HepG2 (cell line): ENCODE results near the gene CENPP. TPM values are rescaled to one million over a fixed set of nuclear protein-coding genes. Genes with fewer than 3 reads are reported as not detected.

ENCODE experiments used
- ATAC-seq: fragments of 200-7000 bp; cut with Tn5 transposase; 3 replicates; pipeline ENCODE4 v1.9.1; 2020; ENCODE audit warnings: mild to moderate bottlenecking, moderate library complexity
- BruUV-seq: library from RNA; stranded (reverse); fragments of 400-500 nt; replicated peaks from 2 replicates; lab custom pipeline; 2021; lab: Mats Ljungman, UMichigan
- CTCF ChIA-PET: fragments of 300-600 bp; formaldehyde crosslinking; extraction: SDS; loops from one replicate; lab custom pipeline; 2021; ENCODE audit warnings: low total read pairs, inconsistent platforms, low intra/inter-chr PET ratio; lab: Yijun Ruan, JAX
- POLR2A ChIA-PET: fragments of 350-600 bp; sonication (Branson Sonifier 250); formaldehyde crosslinking; loops from one replicate; lab custom pipeline; 2020; ENCODE audit warnings: antibody characterized with exemption, inconsistent platforms; lab: Yijun Ruan, JAX
- DNase-seq: peaks from one replicate; pipeline ENCODE4 v3.0.0-alpha.2; 2015; ENCODE audit warnings: low spot score
- FAIRE-seq: peaks from 3 replicates; lab custom pipeline; 2011; peaks lifted over from hg19 to GRCh38; lab: Jason Lieb, UNC
- H2AFZ ChIP-seq: one replicate; pipeline ENCODE4 v1.6.1; 2011; ENCODE audit warnings: low read length, inconsistent platforms
- H3K27ac ChIP-seq: fragments of 300-600 bp; 3 replicates; pipeline ENCODE4 v1.8.0; 2011; ENCODE audit warnings: mixed run types, mild to moderate bottlenecking, mixed read lengths, low read length, inconsistent platforms; ENCODE audit not compliant: insufficient read depth; ENCODE audit errors: extremely low read length
- H3K27me3 ChIP-seq, 2 experiments: fragments of 200-600 bp in 1 of 2; 2 replicates in 1 of 2; 3 replicates in 1 of 2; pipeline versions ENCODE4 v1.6.0 to v1.8.0; 2011; ENCODE audit warnings: low read length in 2 of 2, mild to moderate bottlenecking in 2 of 2, moderate library complexity in 2 of 2, inconsistent platforms in 1 of 2; ENCODE audit not compliant: insufficient read depth in 2 of 2, control insufficient read depth in 1 of 2
- H3K36me3 ChIP-seq, 2 experiments: fragments of 200-600 bp in 1 of 2; replicated peaks in 1 of 2; 2 replicates in 1 of 2; 3 replicates in 1 of 2; pipeline versions ENCODE4 v1.5.1 to v1.8.0; 2011; ENCODE audit warnings: low read length in 2 of 2, inconsistent platforms in 1 of 2; ENCODE audit not compliant: insufficient read depth in 2 of 2, control insufficient read depth in 1 of 2
- H3K4me1 ChIP-seq: 2 replicates; pipeline ENCODE4 v1.5.1; 2012; ENCODE audit warnings: low read length, inconsistent platforms; ENCODE audit not compliant: insufficient read depth
- H3K4me2 ChIP-seq: 2 replicates; pipeline ENCODE4 v1.6.0; 2011; ENCODE audit warnings: low read depth, low read length, inconsistent platforms
- H3K4me3 ChIP-seq, 3 experiments: fragments of 200-600 bp in 1 of 3; sonication (generic), shearing (Covaris generic) in 1 of 3; replicated peaks in 1 of 3; 2 replicates each; pipeline ENCODE4 v1.5.1; 2011 to 2016; ENCODE audit warnings: low read length in 3 of 3, inconsistent platforms in 2 of 3, low read depth in 2 of 3, mild to moderate bottlenecking in 2 of 3, control low read depth in 1 of 3, mixed read lengths in 1 of 3; ENCODE audit not compliant: insufficient read depth in 1 of 3
- H3K79me2 ChIP-seq: one replicate; pipeline ENCODE4 v1.6.1; 2011; ENCODE audit warnings: low read length, inconsistent platforms; ENCODE audit not compliant: insufficient read depth
- H3K9ac ChIP-seq: 2 replicates; pipeline ENCODE4 v1.6.0; 2011; ENCODE audit warnings: mild to moderate bottlenecking, low read depth, low read length, inconsistent platforms; ENCODE audit not compliant: insufficient read depth
- H3K9me3 ChIP-seq: 2 replicates; pipeline ENCODE4 v1.5.1; 2012; ENCODE audit warnings: mild to moderate bottlenecking, low read length
- H4K20me1 ChIP-seq: 2 replicates; pipeline ENCODE4 v1.6.0; 2011; ENCODE audit warnings: inconsistent platforms, mild to moderate bottlenecking, low read length, moderate library complexity; ENCODE audit not compliant: insufficient read depth
- KDM2A ChIP-seq: sonication (generic); formaldehyde crosslinking; IDR thresholded peaks from 2 replicates; pipeline ENCODE4 v1.4.0; 2020; ENCODE audit warnings: low read depth, missing genetic modification reagents, borderline replicate concordance
- SCMH1 ChIP-seq: sonication (generic); formaldehyde crosslinking; IDR thresholded peaks from 2 replicates; pipeline ENCODE4 v1.9.0; 2021; ENCODE audit warnings: missing genetic modification reagents, mild to moderate bottlenecking, borderline replicate concordance
- WGBS: methylation state at CpG from one replicate; pipeline ENCODE4 v1.1.6; 2017; ENCODE audit warnings: low lambda C conversion rate; 5-methylcytosine and 5-hydroxymethylcytosine counted together
- in situ Hi-C: cut with HindIII; loops from 2 replicates; pipeline ENCODE4 v1.10.0; 2017; ENCODE audit warnings: low pct_unique_long_range_greater_than_20kb; ENCODE audit not compliant: extremely low pct_ligation_motif_present
- intact Hi-C: fragments of 100-400 bp; cut with micrococcal nuclease; formaldehyde crosslinking; loops from one replicate; pipeline ENCODE4 v1.10.0; 2022; ENCODE audit not compliant: unreplicated experiment
- polyA plus RNA-seq, 8 experiments: library from polyadenylated mRNA; depleted of rRNA in 3 of 8; stranded (reverse) in 7 of 8; unstranded in 1 of 8; fragments of >200 nt; fragmentation: Illumina TruSeq in 4 of 8; extraction: Trizol in 4 of 8; gene quantifications; 2 replicates each; pipeline versions ENCODE4 v1.2.1 to v1.2.3, GENCODE V29; 2011 to 2016; ENCODE audit warnings: low read depth in 4 of 8, missing spikeins in 1 of 8, mixed read lengths in 1 of 8; ENCODE audit not compliant: insufficient read depth in 1 of 8
- total RNA-seq, 5 experiments: library from RNA; depleted of rRNA; stranded (reverse); fragments of >200 nt; fragmentation: Illumina TruSeq; extraction: Trizol; gene quantifications; 2 replicates each; pipeline ENCODE4 v1.2.3, GENCODE V29; 2016; ENCODE audit warnings: low read depth in 1 of 5
- TF ChIP-seq, protein P1 (sequence below): sonication (generic); formaldehyde crosslinking; conservative IDR thresholded peaks from 2 replicates; pipeline ENCODE4 v1.8.0; 2022; ENCODE audit warnings: missing genetic modification reagents
- TF ChIP-seq, protein P2 (sequence below): sonication (generic); formaldehyde crosslinking; IDR thresholded peaks from 2 replicates; pipeline ENCODE4 v1.9.0; 2021; ENCODE audit warnings: missing genetic modification reagents, borderline replicate concordance
- TF ChIP-seq, protein P3 (sequence below): sonication (generic); formaldehyde crosslinking; IDR thresholded peaks from 2 replicates; pipeline ENCODE4 v1.8.0; 2022; ENCODE audit warnings: missing genetic modification reagents, low read depth, mild to moderate bottlenecking, borderline replicate concordance
- TF ChIP-seq, protein P4 (sequence below): sonication (generic); formaldehyde crosslinking; IDR thresholded peaks from 2 replicates; pipeline ENCODE4 v1.5.0; 2020; ENCODE audit warnings: missing genetic modification reagents

Gene CENPP
- total and polyA plus RNA-seq, 2 of the 13 experiments (the other 11 are each of a cell fraction or from before 2014, with no cell fraction given), result 2.0 to 11.4 TPM

DNA sequence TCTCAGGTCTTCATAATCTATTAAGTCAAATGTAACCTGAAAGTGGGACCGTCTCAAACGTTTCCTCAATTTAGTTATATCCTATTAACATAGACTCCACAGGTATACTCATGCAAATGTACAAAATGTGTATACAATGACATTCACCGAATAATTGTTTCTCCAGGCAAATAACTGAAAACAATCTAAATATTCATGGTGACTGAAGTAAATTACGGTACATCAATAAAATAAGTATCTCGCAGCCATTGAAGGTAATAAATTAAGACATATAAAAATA lies 32.7 kb upstream of the CENPP start:
- WGBS, result under 1% methylated on average over 5 of the region's 5 CpGs

More for the DNA sequence above, 32.7 kb upstream of the CENPP start:
- BruUV-seq, result TSS peak; percentile 68
- Histone ChIP-seq H3K27ac (peak overlapping the region; percentile 85), H3K9me3 (no peaks in the 10 kb centered on the region), H3K79me2 (peaks cover 52% of the 10 kb centered on the region), H2AFZ (no peak overlapping the region), H3K4me2 (peak overlapping the region; percentile 99), H3K36me3 (peaks cover 3 to 41% of the 10 kb centered on the region in 2 experiments; a peak in 4 of 5 replicates), H3K4me1 (peaks cover 36% of the 10 kb centered on the region), H3K27me3 (no peaks in the 10 kb centered on the region; a peak in 1 of 5 replicates), H3K4me3 (peak overlapping the region; percentile 78 to 92 (median 82)), H4K20me1 (peaks cover 31% of the 10 kb centered on the region), H3K9ac (peak overlapping the region; percentile 93)
- TF ChIP-seq, protein P1, sequence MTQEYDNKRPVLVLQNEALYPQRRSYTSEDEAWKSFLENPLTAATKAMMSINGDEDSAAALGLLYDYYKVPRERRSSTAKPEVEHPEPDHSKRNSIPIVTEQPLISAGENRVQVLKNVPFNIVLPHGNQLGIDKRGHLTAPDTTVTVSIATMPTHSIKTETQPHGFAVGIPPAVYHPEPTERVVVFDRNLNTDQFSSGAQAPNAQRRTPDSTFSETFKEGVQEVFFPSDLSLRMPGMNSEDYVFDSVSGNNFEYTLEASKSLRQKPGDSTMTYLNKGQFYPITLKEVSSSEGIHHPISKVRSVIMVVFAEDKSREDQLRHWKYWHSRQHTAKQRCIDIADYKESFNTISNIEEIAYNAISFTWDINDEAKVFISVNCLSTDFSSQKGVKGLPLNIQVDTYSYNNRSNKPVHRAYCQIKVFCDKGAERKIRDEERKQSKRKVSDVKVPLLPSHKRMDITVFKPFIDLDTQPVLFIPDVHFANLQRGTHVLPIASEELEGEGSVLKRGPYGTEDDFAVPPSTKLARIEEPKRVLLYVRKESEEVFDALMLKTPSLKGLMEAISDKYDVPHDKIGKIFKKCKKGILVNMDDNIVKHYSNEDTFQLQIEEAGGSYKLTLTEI (CRISPR knock-in tag), result no peak
- TF ChIP-seq SCMH1 (no peak), KDM2A (CRISPR knock-in tag) (no peak)
- TF ChIP-seq, protein P2, sequence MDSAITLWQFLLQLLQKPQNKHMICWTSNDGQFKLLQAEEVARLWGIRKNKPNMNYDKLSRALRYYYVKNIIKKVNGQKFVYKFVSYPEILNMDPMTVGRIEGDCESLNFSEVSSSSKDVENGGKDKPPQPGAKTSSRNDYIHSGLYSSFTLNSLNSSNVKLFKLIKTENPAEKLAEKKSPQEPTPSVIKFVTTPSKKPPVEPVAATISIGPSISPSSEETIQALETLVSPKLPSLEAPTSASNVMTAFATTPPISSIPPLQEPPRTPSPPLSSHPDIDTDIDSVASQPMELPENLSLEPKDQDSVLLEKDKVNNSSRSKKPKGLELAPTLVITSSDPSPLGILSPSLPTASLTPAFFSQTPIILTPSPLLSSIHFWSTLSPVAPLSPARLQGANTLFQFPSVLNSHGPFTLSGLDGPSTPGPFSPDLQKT, result no peak
- TF ChIP-seq, protein P3, sequence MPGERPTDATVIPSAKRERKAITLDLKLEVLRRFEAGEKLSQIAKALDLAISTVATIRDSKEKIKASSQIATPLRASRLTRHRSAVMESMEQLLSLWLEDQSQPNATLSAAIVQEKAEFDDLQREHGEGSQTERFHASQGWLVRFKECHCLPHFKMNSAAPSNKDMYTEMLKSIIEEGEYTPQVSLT (CRISPR knock-in tag), result no peak
- TF ChIP-seq, protein P4, sequence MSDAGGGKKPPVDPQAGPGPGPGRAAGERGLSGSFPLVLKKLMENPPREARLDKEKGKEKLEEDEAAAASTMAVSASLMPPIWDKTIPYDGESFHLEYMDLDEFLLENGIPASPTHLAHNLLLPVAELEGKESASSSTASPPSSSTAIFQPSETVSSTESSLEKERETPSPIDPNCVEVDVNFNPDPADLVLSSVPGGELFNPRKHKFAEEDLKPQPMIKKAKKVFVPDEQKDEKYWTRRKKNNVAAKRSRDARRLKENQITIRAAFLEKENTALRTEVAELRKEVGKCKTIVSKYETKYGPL (CRISPR knock-in tag), result no peak
- ChIA-PET CTCF (no interaction called here), POLR2A (no interaction called here)
- DNase-seq, result no peak
- FAIRE-seq, result no peak
- no peak for ATAC-seq
- intact Hi-C loops, result loop anchor here (2.0 kb wide), 1 partner anchor 342 kb away; no protein-coding TSS in a partner anchor
- in situ Hi-C loops, result no loop called here
